ENCODE data around the gene RIC8B.

The RIC8B gene

GRCh38 chr12:106791531-106791930, 17.0 kb downstream of the RIC8B start:
- Histone ChIP-seq H3K9me3 (ENCODE audit: insufficient read depth, low read depth, low read length) (no peaks in the 10 kb centered on the region), H2AFZ (ENCODE audit: low read length) (no peak overlapping the region), H3F3A (ENCODE audit: low read depth) (no peaks in the 10 kb centered on the region), H3K4me2 (ENCODE audit: low read depth, low read length, poor library complexity, severe bottlenecking) (no peak overlapping the region), H3K4me1 (ENCODE audit: insufficient read depth, low read length, poor library complexity, severe bottlenecking) (no peaks in the 10 kb centered on the region), H3K36me3 (ENCODE audit: insufficient read depth, low read length) (peaks cover 33% of the 10 kb centered on the region), H3K9me2 (replicated peaks; ENCODE audit: low read depth, low read length) (no peaks in the 10 kb centered on the region), H3K79me2 (ENCODE audit: insufficient read depth, low read length) (no peaks in the 10 kb centered on the region), H3K9ac (ENCODE audit: low read depth, low read length, poor library complexity, severe bottlenecking) (no peak overlapping the region), H3K4me3 (ENCODE audit: low read length, poor library complexity, severe bottlenecking) (no peak overlapping the region), H4K20me1 (ENCODE audit: insufficient read depth, low read length, poor library complexity, severe bottlenecking) (no peaks in the 10 kb centered on the region), H3K27me3 (ENCODE audit: insufficient read depth, low read length, poor library complexity, severe bottlenecking) (no peaks in the 10 kb centered on the region)
- TF ChIP-seq EZH2phosphoT487 (IDR thresholded peaks at IDR 0.05; ENCODE audit: borderline replicate concordance): no peak
- TF ChIP-seq, protein P1, sequence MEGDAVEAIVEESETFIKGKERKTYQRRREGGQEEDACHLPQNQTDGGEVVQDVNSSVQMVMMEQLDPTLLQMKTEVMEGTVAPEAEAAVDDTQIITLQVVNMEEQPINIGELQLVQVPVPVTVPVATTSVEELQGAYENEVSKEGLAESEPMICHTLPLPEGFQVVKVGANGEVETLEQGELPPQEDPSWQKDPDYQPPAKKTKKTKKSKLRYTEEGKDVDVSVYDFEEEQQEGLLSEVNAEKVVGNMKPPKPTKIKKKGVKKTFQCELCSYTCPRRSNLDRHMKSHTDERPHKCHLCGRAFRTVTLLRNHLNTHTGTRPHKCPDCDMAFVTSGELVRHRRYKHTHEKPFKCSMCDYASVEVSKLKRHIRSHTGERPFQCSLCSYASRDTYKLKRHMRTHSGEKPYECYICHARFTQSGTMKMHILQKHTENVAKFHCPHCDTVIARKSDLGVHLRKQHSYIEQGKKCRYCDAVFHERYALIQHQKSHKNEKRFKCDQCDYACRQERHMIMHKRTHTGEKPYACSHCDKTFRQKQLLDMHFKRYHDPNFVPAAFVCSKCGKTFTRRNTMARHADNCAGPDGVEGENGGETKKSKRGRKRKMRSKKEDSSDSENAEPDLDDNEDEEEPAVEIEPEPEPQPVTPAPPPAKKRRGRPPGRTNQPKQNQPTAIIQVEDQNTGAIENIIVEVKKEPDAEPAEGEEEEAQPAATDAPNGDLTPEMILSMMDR (conservative IDR thresholded peaks at IDR 0.05; ENCODE audit: low read length): no peak

DNA sequence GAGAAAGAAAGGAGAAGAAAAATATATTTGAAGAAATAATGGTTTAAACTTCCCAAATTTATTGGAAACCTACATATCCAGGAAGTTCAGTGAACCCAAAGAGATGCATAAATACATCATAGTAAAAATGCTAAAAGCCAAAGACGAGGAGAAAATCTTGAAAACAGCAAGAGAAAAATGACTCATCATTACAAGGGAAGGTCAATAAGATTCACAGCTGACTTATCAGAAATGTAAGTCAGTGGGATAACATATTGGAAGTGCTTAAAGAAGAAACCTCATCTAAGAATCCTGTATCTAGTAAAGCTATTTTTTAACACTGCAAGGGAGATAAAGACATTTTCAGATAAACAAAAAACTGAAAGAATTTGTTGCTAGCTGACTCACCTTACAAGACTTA, 19.9 kb downstream of the RIC8B start:
- H2AFZ ChIP-seq (ENCODE audit: low read length): no peak overlapping the region
- no peaks in the 10 kb centered on the region for H3K79me2 ChIP-seq (ENCODE audit: insufficient read depth, low read length)
- no peaks in the 10 kb centered on the region for H3K27me3 ChIP-seq (ENCODE audit: insufficient read depth, low read length, poor library complexity, severe bottlenecking)
- H3K9me3 ChIP-seq (ENCODE audit: insufficient read depth, low read depth, low read length): no peaks in the 10 kb centered on the region
- H3K4me2 ChIP-seq (ENCODE audit: low read depth, low read length, poor library complexity, severe bottlenecking): no peak overlapping the region
- no peaks in the 10 kb centered on the region for H4K20me1 ChIP-seq (ENCODE audit: insufficient read depth, low read length, poor library complexity, severe bottlenecking)
- H3F3A ChIP-seq (ENCODE audit: low read depth): no peaks in the 10 kb centered on the region
- TF ChIP-seq, protein P1 (conservative IDR thresholded peaks at IDR 0.05; ENCODE audit: low read length): no peak
- no peak for TF ChIP-seq EZH2phosphoT487 (IDR thresholded peaks at IDR 0.05; ENCODE audit: borderline replicate concordance)
- no peak overlapping the region for H3K9ac ChIP-seq (ENCODE audit: low read depth, low read length, poor library complexity, severe bottlenecking)
- peaks cover 16% of the 10 kb centered on the region; the same call in 1 of the 2 replicates for H3K36me3 ChIP-seq (ENCODE audit: insufficient read depth, low read length)
- no peak overlapping the region for H3K4me3 ChIP-seq (ENCODE audit: low read length, poor library complexity, severe bottlenecking)
- H3K4me1 ChIP-seq (ENCODE audit: insufficient read depth, low read length, poor library complexity, severe bottlenecking): no peaks in the 10 kb centered on the region
- no peaks in the 10 kb centered on the region for H3K9me2 ChIP-seq (replicated peaks; ENCODE audit: low read depth, low read length)

- Histone ChIP-seq H4K20me1 (ENCODE audit: insufficient read depth, low read length, poor library complexity, severe bottlenecking) (no peaks in the 10 kb centered on the region), H3K4me2 (ENCODE audit: low read depth, low read length, poor library complexity, severe bottlenecking) (no peak overlapping the region)
- TF ChIP-seq EZH2phosphoT487 (IDR thresholded peaks at IDR 0.05; ENCODE audit: borderline replicate concordance): no peak
- TF ChIP-seq, protein P1 (conservative IDR thresholded peaks at IDR 0.05; ENCODE audit: low read length): no peak
These were observed 26.8 kb downstream of the RIC8B start for GRCh38 chr12:106801167-106801708.

More at GRCh38 chr12:106801167-106801708, 26.8 kb downstream of the RIC8B start:
- no peaks in the 10 kb centered on the region for H3K79me2 ChIP-seq (ENCODE audit: insufficient read depth, low read length)
- H3F3A ChIP-seq (ENCODE audit: low read depth): no peaks in the 10 kb centered on the region
- no peak overlapping the region for H3K4me3 ChIP-seq (ENCODE audit: low read length, poor library complexity, severe bottlenecking)
- H3K4me1 ChIP-seq (ENCODE audit: insufficient read depth, low read length, poor library complexity, severe bottlenecking): no peaks in the 10 kb centered on the region
- H3K36me3 ChIP-seq (ENCODE audit: insufficient read depth, low read length): peaks cover 13% of the 10 kb centered on the region; the same call in 1 of the 2 replicates
- H3K9me3 ChIP-seq (ENCODE audit: insufficient read depth, low read depth, low read length): no peaks in the 10 kb centered on the region
- no peaks in the 10 kb centered on the region for H3K27me3 ChIP-seq (ENCODE audit: insufficient read depth, low read length, poor library complexity, severe bottlenecking)
- H3K9me2 ChIP-seq (replicated peaks; ENCODE audit: low read depth, low read length): no peaks in the 10 kb centered on the region
- no peak overlapping the region for H2AFZ ChIP-seq (ENCODE audit: low read length)
- H3K9ac ChIP-seq (ENCODE audit: low read depth, low read length, poor library complexity, severe bottlenecking): no peak overlapping the region
